Measurements from ENCODE around the gene FHL2. TPM values are rescaled to one million over a fixed set of nuclear protein-coding genes. Genes with fewer than 3 reads are reported as not detected.

The FHL2 gene
- total and polyA plus RNA-seq, 2 donors (not counting 3 experiments of a cell fraction or from before 2014, with no cell fraction given) = 197 to 491 TPM

DNA sequence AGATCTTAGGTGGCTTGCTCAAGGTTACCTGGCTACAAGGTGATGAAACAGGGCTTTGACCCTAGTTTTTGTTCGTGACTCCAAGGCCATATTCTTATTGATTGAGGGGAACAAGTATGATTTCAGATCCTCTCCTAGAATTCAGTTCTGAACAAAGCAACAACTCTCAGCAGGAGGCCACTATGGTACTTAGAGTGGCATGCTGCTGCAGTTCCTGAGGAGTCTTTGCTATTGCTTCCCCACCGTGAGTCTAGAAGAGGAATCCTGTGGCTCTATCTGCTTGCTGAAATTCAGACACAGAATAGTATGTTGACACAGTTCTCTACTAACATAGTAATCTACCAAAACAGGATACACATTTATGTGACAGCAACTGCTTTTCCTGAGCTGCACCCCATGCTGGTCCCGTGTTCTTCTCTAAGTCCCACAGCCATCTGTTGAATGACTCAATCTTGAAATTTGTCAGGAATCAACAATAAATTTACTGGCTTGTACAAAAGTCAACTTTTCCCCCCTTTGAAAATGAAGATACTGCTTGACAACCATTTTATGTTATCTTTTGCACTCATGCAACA, 73.4 kb downstream of the FHL2 start:
- H3K9ac ChIP-seq (replicated peaks; ENCODE audit: extremely low read depth, insufficient read depth, low read length) = peak overlapping the region; percentile 55
- POLR2A ChIA-PET = no interaction called here
- CTCF ChIA-PET = interaction anchor here (0.7 to 1.4 kb wide), 7 partner anchors 14 to 90 kb away, joined by 3 to 6 read pairs (median 5); no protein-coding TSS in a partner anchor
- H3K9me1 ChIP-seq (replicated peaks; ENCODE audit: control insufficient read depth, extremely low read depth, insufficient read depth, low read length) = no peaks in the 10 kb centered on the region
- intact Hi-C loops (cut with micrococcal nuclease) = loop anchor here (1.0 to 10.0 kb wide), 4 partner anchors 31 to 869 kb away; partner anchors contain the start of gene UXS1
- H3K27ac ChIP-seq (ENCODE audit: insufficient read depth, low read depth, low read length) = peak overlapping the region; percentile 87
- no peak overlapping the region for H2AFZ ChIP-seq (ENCODE audit: low read depth, low read length)
- dilution Hi-C loops (cut with MboI; ENCODE audit: extremely low pct_ligation_motif_present, low sequenced_read_pairs) = no loop called here
- peaks cover 56% of the 10 kb centered on the region for H3K4me1 ChIP-seq (ENCODE audit: control insufficient read depth, extremely low read depth, insufficient read depth, low read length)
- H3K4me2 ChIP-seq (ENCODE audit: insufficient read depth, low read length) = peak overlapping the region; percentile 38
- DNase-seq (ENCODE audit: low read depth, low spot score) (peak; percentile 97), FAIRE-seq (peak; percentile 95)
- H3K4me3 ChIP-seq (replicated peaks in 1 of 3; ENCODE audit: insufficient read depth in 1 of 3, low read depth in 1 of 3, low read length in 3 of 3) = no peak overlapping the region
- H3K79me2 ChIP-seq (ENCODE audit: control insufficient read depth, insufficient read depth, low read length) = peaks cover 64% of the 10 kb centered on the region
- H4K20me1 ChIP-seq (replicated peaks; ENCODE audit: control insufficient read depth, extremely low read depth, insufficient read depth, low read length) = no peaks in the 10 kb centered on the region
- no peaks in the 10 kb centered on the region for H3K9me3 ChIP-seq (replicated peaks; ENCODE audit: control insufficient read depth, insufficient read depth, low read length)
- BruUV-seq (replicated peaks) = no TSS peak
- H3K36me3 ChIP-seq (ENCODE audit: control insufficient read depth in 2 of 2, extremely low read depth in 1 of 2, insufficient read depth in 2 of 2, low read length in 2 of 2) = no peaks in the 10 kb centered on the region
- TF ChIP-seq MYC (IDR thresholded peaks at IDR 0.05; ENCODE audit: low read depth, low read length) (no peak), GATA2 (IDR thresholded peaks at IDR 0.05; ENCODE audit: insufficient read depth, insufficient read length, low read depth, low read length) (peak; percentile 82), FOS (IDR thresholded peaks at IDR 0.05; ENCODE audit: borderline replicate concordance, insufficient read depth, low read length) (peak; percentile 73), POLR2AphosphoS5 (IDR thresholded peaks at IDR 0.05; ENCODE audit: insufficient read depth, low read depth, low read length) (peak; percentile 87), JUN (IDR thresholded peaks at IDR 0.05; ENCODE audit: borderline replicate concordance, insufficient read depth, insufficient read length, low read depth) (peak; percentile 91), POLR2A (IDR thresholded peaks at IDR 0.05; ENCODE audit: low read depth, low read length) (peak; percentile 68), EZH2 (IDR thresholded peaks at IDR 0.05; ENCODE audit: borderline replicate concordance, low read depth, low read length, severe bottlenecking) (no peak)
- TF ChIP-seq, protein P1, sequence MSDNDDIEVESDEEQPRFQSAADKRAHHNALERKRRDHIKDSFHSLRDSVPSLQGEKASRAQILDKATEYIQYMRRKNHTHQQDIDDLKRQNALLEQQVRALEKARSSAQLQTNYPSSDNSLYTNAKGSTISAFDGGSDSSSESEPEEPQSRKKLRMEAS (IDR thresholded peaks at IDR 0.05; ENCODE audit: insufficient read depth, insufficient read length) = no peak
- TF ChIP-seq, protein P2, sequence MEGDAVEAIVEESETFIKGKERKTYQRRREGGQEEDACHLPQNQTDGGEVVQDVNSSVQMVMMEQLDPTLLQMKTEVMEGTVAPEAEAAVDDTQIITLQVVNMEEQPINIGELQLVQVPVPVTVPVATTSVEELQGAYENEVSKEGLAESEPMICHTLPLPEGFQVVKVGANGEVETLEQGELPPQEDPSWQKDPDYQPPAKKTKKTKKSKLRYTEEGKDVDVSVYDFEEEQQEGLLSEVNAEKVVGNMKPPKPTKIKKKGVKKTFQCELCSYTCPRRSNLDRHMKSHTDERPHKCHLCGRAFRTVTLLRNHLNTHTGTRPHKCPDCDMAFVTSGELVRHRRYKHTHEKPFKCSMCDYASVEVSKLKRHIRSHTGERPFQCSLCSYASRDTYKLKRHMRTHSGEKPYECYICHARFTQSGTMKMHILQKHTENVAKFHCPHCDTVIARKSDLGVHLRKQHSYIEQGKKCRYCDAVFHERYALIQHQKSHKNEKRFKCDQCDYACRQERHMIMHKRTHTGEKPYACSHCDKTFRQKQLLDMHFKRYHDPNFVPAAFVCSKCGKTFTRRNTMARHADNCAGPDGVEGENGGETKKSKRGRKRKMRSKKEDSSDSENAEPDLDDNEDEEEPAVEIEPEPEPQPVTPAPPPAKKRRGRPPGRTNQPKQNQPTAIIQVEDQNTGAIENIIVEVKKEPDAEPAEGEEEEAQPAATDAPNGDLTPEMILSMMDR (IDR thresholded peaks at IDR 0.05; ENCODE audit: extremely low read depth in 1 of 2, insufficient read depth in 1 of 2, low read depth in 1 of 2, low read length in 2 of 2) = no peak
- no peaks in the 10 kb centered on the region for H3K27me3 ChIP-seq (ENCODE audit: control insufficient read depth in 2 of 2, insufficient read depth in 2 of 2, low read length in 2 of 2)

All from endothelial cell of umbilical vein (primary cell).